DOHH2 (cell line): ENCODE results near the gene RAB28.

Experiments
- CTCF ChIP-seq: fragments of 200-600 bp; sonication (generic); IDR thresholded peaks from one replicate; pipeline ENCODE4 v1.5.1; 2014; ENCODE audit warnings: antibody characterized with exemption, mild to moderate bottlenecking, low read depth, low read length; ENCODE audit not compliant: poor library complexity, severe bottlenecking
- EZH2phosphoT487 ChIP-seq: fragments of 200-600 bp; sonication (generic); IDR thresholded peaks from 2 replicates; pipeline ENCODE4 v1.6.1; 2017; ENCODE audit warnings: borderline replicate concordance, mild to moderate bottlenecking, antibody characterized with exemption, low read length, moderate library complexity, mixed read lengths

DNA sequence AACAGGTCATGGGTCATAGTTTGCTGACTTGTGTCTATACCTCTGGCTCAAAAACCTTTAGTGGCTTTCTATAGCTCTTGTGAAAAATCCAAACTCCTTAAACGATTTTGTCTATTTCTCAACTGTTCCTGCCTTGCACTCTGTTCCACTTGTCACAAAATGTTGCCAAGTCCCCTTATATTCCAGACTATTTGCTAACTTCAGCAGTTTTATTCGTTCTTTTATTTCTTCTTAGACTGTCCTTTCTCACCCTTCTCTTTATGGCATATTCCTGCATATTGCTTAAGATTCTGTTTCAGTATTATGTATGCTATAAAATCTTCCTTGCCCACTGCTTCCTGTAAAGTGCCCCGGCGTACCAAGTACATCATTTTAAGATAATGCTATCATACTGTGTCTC, 80.8 kb downstream of the RAB28 start:
- TF ChIP-seq CTCF = no peak
- TF ChIP-seq EZH2phosphoT487 = no peak
